Measurements from ENCODE around the gene KCNT1.

DNA sequence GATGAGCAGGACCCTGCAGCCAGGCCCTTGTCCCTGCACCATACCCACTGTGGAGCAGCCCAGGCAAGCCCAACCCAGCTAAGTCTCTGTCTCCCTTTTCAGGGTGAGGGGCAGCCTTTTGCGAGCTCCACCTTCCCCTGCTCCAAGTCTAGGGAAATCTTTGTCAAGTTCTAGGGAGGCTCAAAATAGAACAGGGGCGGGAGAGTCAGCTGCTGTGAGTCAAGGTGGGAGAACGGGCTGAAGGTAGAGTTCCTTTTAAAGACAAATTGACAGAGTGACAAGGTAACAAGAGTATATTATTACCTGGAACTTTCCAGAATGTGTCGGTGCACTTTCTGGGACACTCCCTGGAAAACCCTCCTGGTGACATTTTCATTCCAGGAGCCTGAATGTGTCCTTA is 64.7 kb downstream of the KCNT1 start:
- TF ChIP-seq, protein P1, sequence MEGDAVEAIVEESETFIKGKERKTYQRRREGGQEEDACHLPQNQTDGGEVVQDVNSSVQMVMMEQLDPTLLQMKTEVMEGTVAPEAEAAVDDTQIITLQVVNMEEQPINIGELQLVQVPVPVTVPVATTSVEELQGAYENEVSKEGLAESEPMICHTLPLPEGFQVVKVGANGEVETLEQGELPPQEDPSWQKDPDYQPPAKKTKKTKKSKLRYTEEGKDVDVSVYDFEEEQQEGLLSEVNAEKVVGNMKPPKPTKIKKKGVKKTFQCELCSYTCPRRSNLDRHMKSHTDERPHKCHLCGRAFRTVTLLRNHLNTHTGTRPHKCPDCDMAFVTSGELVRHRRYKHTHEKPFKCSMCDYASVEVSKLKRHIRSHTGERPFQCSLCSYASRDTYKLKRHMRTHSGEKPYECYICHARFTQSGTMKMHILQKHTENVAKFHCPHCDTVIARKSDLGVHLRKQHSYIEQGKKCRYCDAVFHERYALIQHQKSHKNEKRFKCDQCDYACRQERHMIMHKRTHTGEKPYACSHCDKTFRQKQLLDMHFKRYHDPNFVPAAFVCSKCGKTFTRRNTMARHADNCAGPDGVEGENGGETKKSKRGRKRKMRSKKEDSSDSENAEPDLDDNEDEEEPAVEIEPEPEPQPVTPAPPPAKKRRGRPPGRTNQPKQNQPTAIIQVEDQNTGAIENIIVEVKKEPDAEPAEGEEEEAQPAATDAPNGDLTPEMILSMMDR (IDR thresholded peaks at IDR 0.05) = no peak
- no peak for TF ChIP-seq POLR2A (IDR thresholded peaks at IDR 0.05)

All from esophagus squamous epithelium (tissue), 4 donors.